SK-N-SH treated with all-trans-retinoic acid at 6 μM for 48 hours (cell line): ENCODE results near the gene NDUFA5.

Source experiments
- ATAC-seq: fragments of 200-7000 bp; cut with Tn5 transposase; 3 replicates; pipeline ENCODE4 v1.9.1; 2020; ENCODE audit warnings: mild to moderate bottlenecking, moderate library complexity
- ARNTL ChIP-seq: fragments of 450-650 bp; formaldehyde crosslinking; IDR thresholded peaks from 2 replicates; pipeline ENCODE4 v1.5.0; 2020; ENCODE audit warnings: low read depth, mild to moderate bottlenecking, moderate library complexity, borderline replicate concordance
- CREB5 ChIP-seq: fragments of 250-450 bp; sonication (Bioruptor Pico); IDR thresholded peaks from 2 replicates; pipeline ENCODE4 v1.5.1; 2020; ENCODE audit warnings: low read depth, mild to moderate bottlenecking, moderate library complexity
- CSDC2 ChIP-seq: fragments of 250-450 bp; sonication (Bioruptor Pico); IDR thresholded peaks from 2 replicates; pipeline ENCODE4 v1.5.0; 2020; ENCODE audit warnings: mild to moderate bottlenecking, moderate library complexity
- ESRRG ChIP-seq: fragments of 250-450 bp; sonication (Bioruptor Pico); IDR thresholded peaks from 2 replicates; pipeline ENCODE4 v1.6.1; 2021; ENCODE audit warnings: mild to moderate bottlenecking
- GLIS3 ChIP-seq: fragments of 250-450 bp; sonication (Bioruptor Pico); IDR thresholded peaks from 2 replicates; pipeline ENCODE4 v1.5.0; 2020; ENCODE audit warnings: mild to moderate bottlenecking, moderate library complexity
- ISL1 ChIP-seq: fragments of 250-450 bp; sonication (Bioruptor Pico); IDR thresholded peaks from 2 replicates; pipeline ENCODE4 v2.1.2; 2022; ENCODE audit warnings: mild to moderate bottlenecking, moderate library complexity
- OSR1 ChIP-seq: fragments of 250-450 bp; sonication (Bioruptor Pico); IDR thresholded peaks from 2 replicates; pipeline ENCODE4 v1.8.0; 2022; ENCODE audit warnings: moderate library complexity, mild to moderate bottlenecking, inconsistent platforms
- PATZ1 ChIP-seq: fragments of 250-450 bp; sonication (Bioruptor Pico); IDR thresholded peaks from 2 replicates; pipeline ENCODE4 v1.8.0; 2020; ENCODE audit warnings: mild to moderate bottlenecking, moderate library complexity, borderline replicate concordance
- POU6F1 ChIP-seq: fragments of 250-450 bp; sonication (Bioruptor Pico); IDR thresholded peaks from 2 replicates; pipeline ENCODE4 v1.8.0; 2021; ENCODE audit warnings: low read depth, mild to moderate bottlenecking, moderate library complexity, borderline replicate concordance
- PPARA ChIP-seq: fragments of 250-450 bp; sonication (Bioruptor Pico); IDR thresholded peaks from 2 replicates; pipeline ENCODE4 v1.5.0; 2020; ENCODE audit warnings: mild to moderate bottlenecking, borderline replicate concordance
- RARB ChIP-seq: fragments of 250-450 bp; sonication (Bioruptor Pico); IDR thresholded peaks from 2 replicates; pipeline ENCODE4 v1.8.0; 2021; ENCODE audit warnings: mild to moderate bottlenecking, moderate library complexity
- SNAI2 ChIP-seq: fragments of 250-450 bp; sonication (Bioruptor Pico); IDR thresholded peaks from 2 replicates; pipeline ENCODE4 v1.5.0; 2020; ENCODE audit warnings: mild to moderate bottlenecking, moderate library complexity
- TCF4 ChIP-seq: fragments of 250-450 bp; sonication (Bioruptor Pico); IDR thresholded peaks from 2 replicates; pipeline ENCODE4 v1.8.0; 2021; ENCODE audit warnings: mild to moderate bottlenecking, moderate library complexity, borderline replicate concordance
- TOX ChIP-seq: fragments of 250-450 bp; sonication (Bioruptor Pico); IDR thresholded peaks from 2 replicates; pipeline ENCODE4 v1.8.0; 2021; ENCODE audit warnings: mild to moderate bottlenecking, moderate library complexity, borderline replicate concordance
- ZC3H10 ChIP-seq: fragments of 250-450 bp; sonication (Bioruptor Pico); IDR thresholded peaks from 2 replicates; pipeline ENCODE4 v1.5.1; 2021; ENCODE audit warnings: mild to moderate bottlenecking, moderate library complexity
- ZFP3 ChIP-seq: fragments of 250-450 bp; sonication (Bioruptor Pico); IDR thresholded peaks from 2 replicates; pipeline ENCODE4 v1.5.0; 2020; ENCODE audit warnings: mild to moderate bottlenecking, moderate library complexity
- ZFP30 ChIP-seq: fragments of 450-650 bp; formaldehyde crosslinking; IDR thresholded peaks from 2 replicates; pipeline ENCODE4 v1.5.0; 2022; ENCODE audit warnings: mild to moderate bottlenecking, moderate library complexity
- ZNF565 ChIP-seq: fragments of 450-650 bp; formaldehyde crosslinking; conservative IDR thresholded peaks from 2 replicates; pipeline ENCODE4 v1.5.0; 2020; ENCODE audit warnings: low read depth, mild to moderate bottlenecking, moderate library complexity
- ZNF70 ChIP-seq: fragments of 450-650 bp; formaldehyde crosslinking; IDR thresholded peaks from 2 replicates; pipeline ENCODE4 v1.5.0; 2020; ENCODE audit warnings: mild to moderate bottlenecking, moderate library complexity
- TF ChIP-seq, protein P1 (sequence below): fragments of 250-450 bp; sonication (Bioruptor Pico); IDR thresholded peaks from 2 replicates; pipeline ENCODE4 v1.5.1; 2021; ENCODE audit warnings: mild to moderate bottlenecking, moderate library complexity
- TF ChIP-seq, protein P2 (sequence below): fragments of 250-450 bp; sonication (Bioruptor Pico); IDR thresholded peaks from 2 replicates; pipeline ENCODE4 v1.5.0; 2020; ENCODE audit warnings: mild to moderate bottlenecking, moderate library complexity

The NDUFA5 gene

GRCh38 chr7:123537026-123537642, 20.5 kb downstream of the NDUFA5 start (continued):
- TF ChIP-seq POU6F1 (CRISPR knock-in tag) (no peak), TCF4 (CRISPR knock-in tag) (no peak)
- TF ChIP-seq, all 23 proteins: peak for 0

GRCh38 chr7:123535517-123535916, 22.1 kb downstream of the NDUFA5 start:
- no peak for ATAC-seq
- TF ChIP-seq SNAI2 (CRISPR knock-in tag) (no peak), ISL1 (no peak), GLIS3 (CRISPR knock-in tag) (no peak), ZNF565 (no peak), RARB (CRISPR knock-in tag) (no peak), ZNF70 (CRISPR knock-in tag) (no peak), ZC3H10 (no peak), PATZ1 (CRISPR knock-in tag) (no peak), CSDC2 (CRISPR knock-in tag) (no peak), ZFP3 (CRISPR knock-in tag) (no peak), ESRRG (no peak), ZFP30 (no peak), CREB5 (CRISPR knock-in tag) (no peak)
- TF ChIP-seq, protein P1, sequence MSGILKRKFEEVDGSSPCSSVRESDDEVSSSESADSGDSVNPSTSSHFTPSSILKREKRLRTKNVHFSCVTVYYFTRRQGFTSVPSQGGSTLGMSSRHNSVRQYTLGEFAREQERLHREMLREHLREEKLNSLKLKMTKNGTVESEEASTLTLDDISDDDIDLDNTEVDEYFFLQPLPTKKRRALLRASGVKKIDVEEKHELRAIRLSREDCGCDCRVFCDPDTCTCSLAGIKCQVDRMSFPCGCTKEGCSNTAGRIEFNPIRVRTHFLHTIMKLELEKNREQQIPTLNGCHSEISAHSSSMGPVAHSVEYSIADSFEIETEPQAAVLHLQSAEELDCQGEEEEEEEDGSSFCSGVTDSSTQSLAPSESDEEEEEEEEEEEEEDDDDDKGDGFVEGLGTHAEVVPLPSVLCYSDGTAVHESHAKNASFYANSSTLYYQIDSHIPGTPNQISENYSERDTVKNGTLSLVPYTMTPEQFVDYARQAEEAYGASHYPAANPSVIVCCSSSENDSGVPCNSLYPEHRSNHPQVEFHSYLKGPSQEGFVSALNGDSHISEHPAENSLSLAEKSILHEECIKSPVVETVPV (CRISPR knock-in tag), result no peak
- TF ChIP-seq, protein P2, sequence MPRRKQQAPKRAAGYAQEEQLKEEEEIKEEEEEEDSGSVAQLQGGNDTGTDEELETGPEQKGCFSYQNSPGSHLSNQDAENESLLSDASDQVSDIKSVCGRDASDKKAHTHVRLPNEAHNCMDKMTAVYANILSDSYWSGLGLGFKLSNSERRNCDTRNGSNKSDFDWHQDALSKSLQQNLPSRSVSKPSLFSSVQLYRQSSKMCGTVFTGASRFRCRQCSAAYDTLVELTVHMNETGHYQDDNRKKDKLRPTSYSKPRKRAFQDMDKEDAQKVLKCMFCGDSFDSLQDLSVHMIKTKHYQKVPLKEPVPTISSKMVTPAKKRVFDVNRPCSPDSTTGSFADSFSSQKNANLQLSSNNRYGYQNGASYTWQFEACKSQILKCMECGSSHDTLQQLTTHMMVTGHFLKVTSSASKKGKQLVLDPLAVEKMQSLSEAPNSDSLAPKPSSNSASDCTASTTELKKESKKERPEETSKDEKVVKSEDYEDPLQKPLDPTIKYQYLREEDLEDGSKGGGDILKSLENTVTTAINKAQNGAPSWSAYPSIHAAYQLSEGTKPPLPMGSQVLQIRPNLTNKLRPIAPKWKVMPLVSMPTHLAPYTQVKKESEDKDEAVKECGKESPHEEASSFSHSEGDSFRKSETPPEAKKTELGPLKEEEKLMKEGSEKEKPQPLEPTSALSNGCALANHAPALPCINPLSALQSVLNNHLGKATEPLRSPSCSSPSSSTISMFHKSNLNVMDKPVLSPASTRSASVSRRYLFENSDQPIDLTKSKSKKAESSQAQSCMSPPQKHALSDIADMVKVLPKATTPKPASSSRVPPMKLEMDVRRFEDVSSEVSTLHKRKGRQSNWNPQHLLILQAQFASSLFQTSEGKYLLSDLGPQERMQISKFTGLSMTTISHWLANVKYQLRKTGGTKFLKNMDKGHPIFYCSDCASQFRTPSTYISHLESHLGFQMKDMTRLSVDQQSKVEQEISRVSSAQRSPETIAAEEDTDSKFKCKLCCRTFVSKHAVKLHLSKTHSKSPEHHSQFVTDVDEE, result no peak

DNA sequence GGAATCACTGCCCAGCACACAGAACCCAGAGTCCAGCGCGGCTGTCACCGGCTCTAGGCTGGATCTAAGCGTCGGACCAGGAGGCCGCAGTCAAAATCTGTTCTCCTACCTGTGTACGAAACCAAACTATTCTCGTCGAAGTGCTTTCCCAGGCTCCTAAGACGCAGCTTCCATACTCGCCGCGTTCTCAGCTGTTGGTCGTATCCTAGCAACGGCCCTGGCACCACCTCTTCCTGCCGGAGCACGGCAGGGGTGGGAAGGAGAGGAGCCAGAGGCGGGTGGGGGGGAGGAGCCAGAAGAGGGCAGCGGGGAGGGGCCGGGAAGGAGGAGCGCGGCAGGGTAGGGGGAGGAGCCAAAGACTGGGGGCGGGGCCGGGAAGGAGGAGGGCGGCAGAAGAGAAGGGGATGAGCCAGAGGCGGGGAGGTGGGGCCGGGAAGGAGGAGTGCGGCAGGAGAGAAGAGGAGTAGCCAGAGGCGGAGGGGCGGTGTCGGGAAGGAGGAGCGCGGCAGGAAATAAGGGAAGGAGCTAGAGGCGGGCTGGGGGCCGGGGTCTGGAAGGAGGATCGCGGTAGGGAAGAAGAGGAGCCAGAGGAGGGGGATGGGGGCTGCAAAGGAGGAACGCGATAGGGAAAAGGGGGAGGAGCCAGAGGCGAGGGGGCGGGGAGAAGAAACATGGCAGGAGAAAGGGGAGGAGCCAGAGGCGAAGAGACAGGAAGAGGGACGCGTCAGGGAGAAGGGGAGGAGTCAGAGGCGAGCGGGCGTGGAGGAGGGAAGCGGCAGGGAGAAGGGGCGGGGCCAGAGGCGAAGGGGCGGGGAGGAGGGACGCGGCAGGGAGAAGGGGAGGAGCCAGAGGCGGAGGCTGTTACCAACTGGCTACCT, 23.0 kb downstream of the NDUFA5 start, which contains the start of gene IQUB:
TSS of gene IQUB (minus strand) at position 213 of the 878 bp plus-strand sequence. CDS start 22,255 bp downstream, outside the sequence.
- peak; percentile 86 for ATAC-seq
- TF ChIP-seq ZNF565, result no peak
- TF ChIP-seq CREB5 (CRISPR knock-in tag), result no peak
- no peak for TF ChIP-seq RARB (CRISPR knock-in tag)
- TF ChIP-seq, protein P2, result no peak
- TF ChIP-seq POU6F1 (CRISPR knock-in tag), result no peak
- TF ChIP-seq GLIS3 (CRISPR knock-in tag), result no peak
- no peak for TF ChIP-seq TOX (CRISPR knock-in tag)
- TF ChIP-seq PPARA (CRISPR knock-in tag), result no peak
- TF ChIP-seq ARNTL (CRISPR knock-in tag), result no peak
- TF ChIP-seq OSR1, result no peak
- no peak for TF ChIP-seq ZNF70 (CRISPR knock-in tag)
- TF ChIP-seq ZC3H10, result no peak
